ENCODE measurements around the gene HMG20B. TPM values are rescaled to one million over a fixed set of nuclear protein-coding genes. Genes with fewer than 3 reads are reported as not detected.

Gene HMG20B
- total RNA-seq, 1 experiment from 2014 or later: 146 TPM

- no peak for ATAC-seq
- CTCF ChIA-PET: no interaction called here
- no peak overlapping the region for H3K9ac ChIP-seq (ENCODE audit: low read length)
- H3K9me2 ChIP-seq (replicated peaks; ENCODE audit: low read length): no peaks in the 10 kb centered on the region
- no peaks in the 10 kb centered on the region for H3K36me3 ChIP-seq (ENCODE audit: low read depth, low read length)
- H3K4me1 ChIP-seq (ENCODE audit: insufficient read depth, low read length): no peaks in the 10 kb centered on the region
- no peaks in the 10 kb centered on the region for H3K9me3 ChIP-seq (ENCODE audit: low read length)
- H3K27me3 ChIP-seq (ENCODE audit: low read length): no peaks in the 10 kb centered on the region
- no peak overlapping the region for H3K4me3 ChIP-seq (ENCODE audit: low read length)
- POLR2A ChIA-PET (ENCODE audit: unreplicated experiment): no interaction called here
- no peak overlapping the region for H3K27ac ChIP-seq (ENCODE audit: low read length)
- H3K4me2 ChIP-seq (ENCODE audit: low read length): no peak overlapping the region
- DNase-seq: no peak
- TF ChIP-seq EZH2phosphoT487 (IDR thresholded peaks at IDR 0.05; ENCODE audit: borderline replicate concordance, low read length): no peak
- no peak for TF ChIP-seq EZH2 (IDR thresholded peaks at IDR 0.05; ENCODE audit: low read length, unreplicated experiment)
- TF ChIP-seq, protein P1, sequence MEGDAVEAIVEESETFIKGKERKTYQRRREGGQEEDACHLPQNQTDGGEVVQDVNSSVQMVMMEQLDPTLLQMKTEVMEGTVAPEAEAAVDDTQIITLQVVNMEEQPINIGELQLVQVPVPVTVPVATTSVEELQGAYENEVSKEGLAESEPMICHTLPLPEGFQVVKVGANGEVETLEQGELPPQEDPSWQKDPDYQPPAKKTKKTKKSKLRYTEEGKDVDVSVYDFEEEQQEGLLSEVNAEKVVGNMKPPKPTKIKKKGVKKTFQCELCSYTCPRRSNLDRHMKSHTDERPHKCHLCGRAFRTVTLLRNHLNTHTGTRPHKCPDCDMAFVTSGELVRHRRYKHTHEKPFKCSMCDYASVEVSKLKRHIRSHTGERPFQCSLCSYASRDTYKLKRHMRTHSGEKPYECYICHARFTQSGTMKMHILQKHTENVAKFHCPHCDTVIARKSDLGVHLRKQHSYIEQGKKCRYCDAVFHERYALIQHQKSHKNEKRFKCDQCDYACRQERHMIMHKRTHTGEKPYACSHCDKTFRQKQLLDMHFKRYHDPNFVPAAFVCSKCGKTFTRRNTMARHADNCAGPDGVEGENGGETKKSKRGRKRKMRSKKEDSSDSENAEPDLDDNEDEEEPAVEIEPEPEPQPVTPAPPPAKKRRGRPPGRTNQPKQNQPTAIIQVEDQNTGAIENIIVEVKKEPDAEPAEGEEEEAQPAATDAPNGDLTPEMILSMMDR (conservative IDR thresholded peaks at IDR 0.05; ENCODE audit: low read depth, low read length): no peak
- H4K20me1 ChIP-seq (ENCODE audit: low read length): no peaks in the 10 kb centered on the region
- BruUV-seq (replicated peaks): no TSS peak
- no peaks in the 10 kb centered on the region for H3K79me2 ChIP-seq (ENCODE audit: low read length)
- no peak overlapping the region for H2AFZ ChIP-seq (ENCODE audit: low read length)
- intact Hi-C loops (cut with micrococcal nuclease): no loop called here
- no peaks in the 10 kb centered on the region for H3F3A ChIP-seq (ENCODE audit: low read length, unreplicated experiment)
Measured at GRCh38 chr19:3535563-3535965, 37.2 kb upstream of the HMG20B start.

DNA sequence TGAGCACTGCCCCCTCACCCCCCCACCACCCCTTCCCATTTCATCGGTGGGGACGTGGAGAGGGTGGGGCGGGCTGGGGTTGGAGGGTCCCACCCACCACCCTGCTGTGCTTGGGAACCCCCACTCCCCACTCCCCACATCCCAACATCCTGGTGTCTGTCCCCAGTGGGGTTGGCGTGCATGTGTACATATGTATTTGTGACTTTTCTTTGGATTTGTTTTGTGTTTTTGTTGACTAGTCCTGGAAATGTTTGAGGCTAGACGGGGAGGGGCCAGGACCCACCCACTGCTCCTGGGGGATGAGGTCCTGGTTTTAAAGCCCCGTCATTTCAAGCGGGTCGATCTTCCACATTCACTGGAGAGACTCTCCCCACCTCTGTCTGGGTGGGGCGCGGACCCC lies 36.8 kb upstream of the HMG20B start:
- H3K27ac ChIP-seq (ENCODE audit: low read length): no peak overlapping the region
- H4K20me1 ChIP-seq (ENCODE audit: low read length): no peaks in the 10 kb centered on the region
- no peak overlapping the region for H2AFZ ChIP-seq (ENCODE audit: low read length)
- H3K9me3 ChIP-seq (ENCODE audit: low read length): no peaks in the 10 kb centered on the region
- H3K9me2 ChIP-seq (replicated peaks; ENCODE audit: low read length): no peaks in the 10 kb centered on the region
- TF ChIP-seq EZH2phosphoT487 (IDR thresholded peaks at IDR 0.05; ENCODE audit: borderline replicate concordance, low read length) (no peak), EZH2 (IDR thresholded peaks at IDR 0.05; ENCODE audit: low read length, unreplicated experiment) (no peak)
- TF ChIP-seq, protein P1 (conservative IDR thresholded peaks at IDR 0.05; ENCODE audit: low read depth, low read length): no peak
- DNase-seq: no peak
- no peaks in the 10 kb centered on the region for H3F3A ChIP-seq (ENCODE audit: low read length, unreplicated experiment)
- H3K36me3 ChIP-seq (ENCODE audit: low read depth, low read length): no peaks in the 10 kb centered on the region
- H3K27me3 ChIP-seq (ENCODE audit: low read length): no peaks in the 10 kb centered on the region
- ATAC-seq: no peak
- ChIA-PET POLR2A (ENCODE audit: unreplicated experiment) (no interaction called here), CTCF (no interaction called here)
- H3K79me2 ChIP-seq (ENCODE audit: low read length): no peaks in the 10 kb centered on the region
- no peak overlapping the region for H3K4me3 ChIP-seq (ENCODE audit: low read length)
- H3K4me1 ChIP-seq (ENCODE audit: insufficient read depth, low read length): no peaks in the 10 kb centered on the region
- H3K9ac ChIP-seq (ENCODE audit: low read length): no peak overlapping the region
- no TSS peak for BruUV-seq (replicated peaks)
- no peak overlapping the region for H3K4me2 ChIP-seq (ENCODE audit: low read length)
- intact Hi-C loops (cut with micrococcal nuclease): no loop called here

GRCh38 chr19:3536429-3537100 lies 36.2 kb upstream of the HMG20B start:
- Histone ChIP-seq H3K4me2 (ENCODE audit: low read length) (no peak overlapping the region), H3K36me3 (ENCODE audit: low read depth, low read length) (no peaks in the 10 kb centered on the region), H3K79me2 (ENCODE audit: low read length) (no peaks in the 10 kb centered on the region), H4K20me1 (ENCODE audit: low read length) (no peaks in the 10 kb centered on the region), H3K27ac (ENCODE audit: low read length) (no peak overlapping the region), H3K4me3 (ENCODE audit: low read length) (no peak overlapping the region), H3K4me1 (ENCODE audit: insufficient read depth, low read length) (no peaks in the 10 kb centered on the region), H3K9ac (ENCODE audit: low read length) (no peak overlapping the region), H2AFZ (ENCODE audit: low read length) (no peak overlapping the region), H3F3A (ENCODE audit: low read length, unreplicated experiment) (no peaks in the 10 kb centered on the region), H3K9me3 (ENCODE audit: low read length) (no peaks in the 10 kb centered on the region), H3K9me2 (replicated peaks; ENCODE audit: low read length) (no peaks in the 10 kb centered on the region), H3K27me3 (ENCODE audit: low read length) (no peaks in the 10 kb centered on the region)
- intact Hi-C loops (cut with micrococcal nuclease): no loop called here
- TF ChIP-seq EZH2phosphoT487 (IDR thresholded peaks at IDR 0.05; ENCODE audit: borderline replicate concordance, low read length) (no peak), EZH2 (IDR thresholded peaks at IDR 0.05; ENCODE audit: low read length, unreplicated experiment) (no peak)
- TF ChIP-seq, protein P1 (conservative IDR thresholded peaks at IDR 0.05; ENCODE audit: low read depth, low read length): no peak
- no peak; the same call in 1 of the 2 replicates for ATAC-seq
- ChIA-PET POLR2A (ENCODE audit: unreplicated experiment) (no interaction called here), CTCF (interaction anchor here (0.6 kb wide), 1 partner anchor 406 kb away, joined by 5 read pairs; no protein-coding TSS in a partner anchor)
- no peak for DNase-seq
- BruUV-seq (replicated peaks): no TSS peak

Measured in PC-3 (cell line).